Smooth muscle cell (in vitro differentiated cells): Measurements from ENCODE around the gene WWOX. TPM values are rescaled to one million over a fixed set of nuclear protein-coding genes. Genes with fewer than 3 reads are reported as not detected.

Experiments
- DNase-seq: peaks from one replicate; lab custom pipeline; 2025; ENCODE audit not compliant: unreplicated experiment; lab: John Stamatoyannopoulos, UW
- H2AFZ ChIP-seq: fragments of 200-600 bp; sonication (generic); 2 replicates; pipeline ENCODE4 v1.6.0; 2016; ENCODE audit warnings: antibody characterized with exemption, low read depth, mild to moderate bottlenecking
- H3F3A ChIP-seq: fragments of 200-600 bp; sonication (generic); 2 replicates; pipeline ENCODE4 v1.6.0; 2017; ENCODE audit warnings: antibody characterized with exemption, low read depth
- H3K27ac ChIP-seq: fragments of 200-600 bp; sonication (generic); 2 replicates; pipeline ENCODE4 v1.5.1; 2016; ENCODE audit warnings: low read depth, mild to moderate bottlenecking
- H3K27me3 ChIP-seq: fragments of 200-600 bp; sonication (generic); 2 replicates; pipeline ENCODE4 v1.6.1; 2016; ENCODE audit warnings: low read depth, mild to moderate bottlenecking
- H3K36me3 ChIP-seq: fragments of 200-600 bp; sonication (generic); 2 replicates; pipeline ENCODE4 v1.5.1; 2016; ENCODE audit warnings: low read depth
- H3K4me1 ChIP-seq: fragments of 200-600 bp; sonication (generic); 2 replicates; pipeline ENCODE4 v1.5.1; 2016; ENCODE audit warnings: low read depth
- H3K4me2 ChIP-seq: fragments of 200-600 bp; sonication (generic); 2 replicates; pipeline ENCODE4 v1.6.0; 2016; ENCODE audit warnings: mild to moderate bottlenecking
- H3K4me3 ChIP-seq: fragments of 200-600 bp; sonication (generic); 2 replicates; pipeline ENCODE4 v1.5.1; 2016; ENCODE audit warnings: mild to moderate bottlenecking
- H3K79me2 ChIP-seq: fragments of 200-600 bp; sonication (generic); 2 replicates; pipeline ENCODE4 v1.6.0; 2016; ENCODE audit warnings: low read depth, mild to moderate bottlenecking
- H3K9ac ChIP-seq: fragments of 200-600 bp; sonication (generic); 2 replicates; pipeline ENCODE4 v1.6.0; 2016; ENCODE audit warnings: low read depth
- H3K9me3 ChIP-seq: fragments of 200-600 bp; sonication (generic); replicated peaks from 2 replicates; pipeline ENCODE4 v1.5.1; 2016; ENCODE audit warnings: low read depth
- H4K20me1 ChIP-seq: fragments of 200-600 bp; sonication (generic); 2 replicates; pipeline ENCODE4 v1.6.0; 2016; ENCODE audit warnings: low read depth
- CTCF ChIP-seq: fragments of 200-600 bp; sonication (generic); IDR thresholded peaks from 2 replicates; pipeline ENCODE4 v1.5.1; 2017; ENCODE audit warnings: borderline replicate concordance, mild to moderate bottlenecking, antibody characterized with exemption; ENCODE audit not compliant: insufficient read depth, poor library complexity, severe bottlenecking
- WGBS: methylation state at CpG from one replicate; pipeline ENCODE4 v1.1.7; 2016; ENCODE audit warnings: low lambda C conversion rate; 5-methylcytosine and 5-hydroxymethylcytosine counted together
- polyA plus RNA-seq: library from polyadenylated mRNA; unstranded; fragments of >200 nt; fragmentation: Nextera tagmentation; extraction: Ambion mirVana; gene quantifications from 2 replicates; pipeline ENCODE4 v1.2.1, GENCODE V29; 2016
- total RNA-seq: library from RNA; depleted of rRNA; stranded (reverse); fragments of >200 nt; gene quantifications from 2 replicates; pipeline ENCODE4 v1.2.3, GENCODE V29; 2014

The WWOX gene
- total and polyA plus RNA-seq, 2 experiments from 2014 or later, result 7.5 to 14.0 TPM

GRCh38 chr16:79012671-79013434 lies 913.4 kb downstream of the WWOX start:
- no peak for TF ChIP-seq CTCF
- Histone ChIP-seq H3K4me3 (no peak overlapping the region), H4K20me1 (no peaks in the 10 kb centered on the region), H3K79me2 (no peaks in the 10 kb centered on the region), H3K36me3 (no peaks in the 10 kb centered on the region), H2AFZ (no peak overlapping the region), H3F3A (no peaks in the 10 kb centered on the region), H3K4me1 (no peaks in the 10 kb centered on the region), H3K27ac (no peak overlapping the region), H3K4me2 (no peak overlapping the region), H3K9ac (no peak overlapping the region), H3K27me3 (no peaks in the 10 kb centered on the region), H3K9me3 (no peaks in the 10 kb centered on the region)
- WGBS, result 88% methylated on average over 15 of the region's 15 CpGs
- no peak for DNase-seq

GRCh38 chr16:79013930-79014660 lies 914.6 kb downstream of the WWOX start:
- H3K4me2 ChIP-seq, result no peak overlapping the region
- H3K27ac ChIP-seq, result no peak overlapping the region
- 73% methylated on average over 17 of the region's 17 CpGs for WGBS

GRCh38 chr16:79018650-79019429 lies 919.4 kb downstream of the WWOX start:
- no peaks in the 10 kb centered on the region for H3K9me3 ChIP-seq
- H3K4me1 ChIP-seq, result no peaks in the 10 kb centered on the region
- H3K79me2 ChIP-seq, result no peaks in the 10 kb centered on the region
- H3K36me3 ChIP-seq, result no peaks in the 10 kb centered on the region
- no peak for DNase-seq
- no peak overlapping the region for H3K4me2 ChIP-seq
- H3K27me3 ChIP-seq, result peaks cover 17% of the 10 kb centered on the region
- H3F3A ChIP-seq, result no peaks in the 10 kb centered on the region
- no peaks in the 10 kb centered on the region for H4K20me1 ChIP-seq
- no peak overlapping the region for H3K27ac ChIP-seq
- no peak for TF ChIP-seq CTCF
- no peak overlapping the region for H3K9ac ChIP-seq
- no peak overlapping the region for H3K4me3 ChIP-seq
- WGBS, result 88% methylated on average over 13 of the region's 13 CpGs
- no peak overlapping the region for H2AFZ ChIP-seq

More at GRCh38 chr16:79013930-79014660, 914.6 kb downstream of the WWOX start:
- DNase-seq, result no peak
- H4K20me1 ChIP-seq, result no peaks in the 10 kb centered on the region
- H3K9me3 ChIP-seq, result no peaks in the 10 kb centered on the region
- H3K9ac ChIP-seq, result no peak overlapping the region
- no peaks in the 10 kb centered on the region for H3K27me3 ChIP-seq
- H3K4me3 ChIP-seq, result no peak overlapping the region
- H3K4me1 ChIP-seq, result no peaks in the 10 kb centered on the region
- H3F3A ChIP-seq, result no peaks in the 10 kb centered on the region
- no peak overlapping the region for H2AFZ ChIP-seq
- H3K36me3 ChIP-seq, result no peaks in the 10 kb centered on the region
- H3K79me2 ChIP-seq, result no peaks in the 10 kb centered on the region
- TF ChIP-seq CTCF, result no peak
